ENCODE measurements around the gene PARL.

- TF ChIP-seq RAD21 (IDR thresholded peaks at IDR 0.05; ENCODE audit: low read depth) (no peak), CTCF (IDR thresholded peaks at IDR 0.05 in 2 of 3, conservative IDR thresholded peaks at IDR 0.05 in 1 of 3; ENCODE audit: borderline replicate concordance in 1 of 3, insufficient read depth in 1 of 3, low read depth in 2 of 3, low read length in 2 of 3) (no peak), EZH2 (IDR thresholded peaks at IDR 0.05) (no peak), ZNF274 (IDR thresholded peaks at IDR 0.05; ENCODE audit: low read depth, low read length) (no peak), TCF7L2 (IDR thresholded peaks at IDR 0.05; ENCODE audit: borderline replicate concordance, extremely low read depth, insufficient read depth, insufficient read length) (no peak), REST (IDR thresholded peaks at IDR 0.05; ENCODE audit: low read depth) (no peak), EGR1 (IDR thresholded peaks at IDR 0.05; ENCODE audit: low read depth) (no peak), POLR2A (IDR thresholded peaks at IDR 0.05; ENCODE audit: borderline replicate concordance, extremely low read depth, insufficient read depth, insufficient read length) (no peak), YY1 (IDR thresholded peaks at IDR 0.05; ENCODE audit: extremely low read depth, insufficient replicate concordance, low read depth, low read length) (no peak), POLR2AphosphoS5 (IDR thresholded peaks at IDR 0.05; ENCODE audit: low read depth, low read length) (no peak)
- TF ChIP-seq, protein P1, sequence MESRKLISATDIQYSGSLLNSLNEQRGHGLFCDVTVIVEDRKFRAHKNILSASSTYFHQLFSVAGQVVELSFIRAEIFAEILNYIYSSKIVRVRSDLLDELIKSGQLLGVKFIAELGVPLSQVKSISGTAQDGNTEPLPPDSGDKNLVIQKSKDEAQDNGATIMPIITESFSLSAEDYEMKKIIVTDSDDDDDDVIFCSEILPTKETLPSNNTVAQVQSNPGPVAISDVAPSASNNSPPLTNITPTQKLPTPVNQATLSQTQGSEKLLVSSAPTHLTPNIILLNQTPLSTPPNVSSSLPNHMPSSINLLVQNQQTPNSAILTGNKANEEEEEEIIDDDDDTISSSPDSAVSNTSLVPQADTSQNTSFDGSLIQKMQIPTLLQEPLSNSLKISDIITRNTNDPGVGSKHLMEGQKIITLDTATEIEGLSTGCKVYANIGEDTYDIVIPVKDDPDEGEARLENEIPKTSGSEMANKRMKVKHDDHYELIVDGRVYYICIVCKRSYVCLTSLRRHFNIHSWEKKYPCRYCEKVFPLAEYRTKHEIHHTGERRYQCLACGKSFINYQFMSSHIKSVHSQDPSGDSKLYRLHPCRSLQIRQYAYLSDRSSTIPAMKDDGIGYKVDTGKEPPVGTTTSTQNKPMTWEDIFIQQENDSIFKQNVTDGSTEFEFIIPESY (IDR thresholded peaks at IDR 0.05; ENCODE audit: extremely low read depth, insufficient replicate concordance, low read length): no peak
These were observed 76.3 kb downstream of the PARL start for GRCh38 chr3:183808355-183808754.

Measured in HCT116 (cell line).